SK-N-MC (cell line): ENCODE data around the gene SNX25.

Experiments used
- EZH2 ChIP-seq: fragments of 200-600 bp; sonication (generic); IDR thresholded peaks from one replicate; pipeline ENCODE4 v1.6.1; 2017; ENCODE audit warnings: antibody characterized with exemption
- POLR2AphosphoS5 ChIP-seq: IDR thresholded peaks from 2 replicates; pipeline ENCODE4 v1.6.1; 2012; ENCODE audit warnings: mild to moderate bottlenecking, low read depth, low read length, borderline replicate concordance

GRCh38 chr4:185248393-185249039 lies 39.1 kb downstream of the SNX25 start:
- no peak for TF ChIP-seq EZH2
- no peak for TF ChIP-seq POLR2AphosphoS5
